Measurements from ENCODE around the gene CDH8. TPM values are rescaled to one million over a fixed set of nuclear protein-coding genes. Genes with fewer than 3 reads are reported as not detected.
"Not testable (repeated sequence)": the region's sequence is repeated elsewhere in the genome, so short reads cannot be mapped to it uniquely, and the experiment has no call there.

The CDH8 gene
- total and polyA plus RNA-seq, 2 donors (not counting 1 experiment from before 2014, with no cell fraction given) = not detected

DNA sequence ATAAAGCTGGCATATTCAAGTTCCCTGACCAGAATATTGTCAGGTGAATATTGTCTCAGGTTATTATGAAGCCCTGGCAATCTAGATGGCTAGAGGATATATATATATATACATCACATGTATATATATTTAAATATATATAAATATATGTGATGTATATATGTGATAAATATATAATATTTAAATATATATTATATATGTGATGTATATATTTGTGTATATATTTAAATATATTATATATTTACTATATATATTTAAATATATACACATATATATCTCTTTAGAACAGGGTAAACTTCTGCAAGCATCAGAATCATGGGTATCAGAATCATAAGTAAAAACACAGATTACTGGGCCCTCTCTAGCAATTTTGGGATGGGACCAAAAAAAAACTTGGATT lies 112.6 kb downstream of the CDH8 start:
- no peak for TF ChIP-seq EZH2 (IDR thresholded peaks at IDR 0.05; ENCODE audit: low read length, missing control alignments)
- TF ChIP-seq, protein P1, sequence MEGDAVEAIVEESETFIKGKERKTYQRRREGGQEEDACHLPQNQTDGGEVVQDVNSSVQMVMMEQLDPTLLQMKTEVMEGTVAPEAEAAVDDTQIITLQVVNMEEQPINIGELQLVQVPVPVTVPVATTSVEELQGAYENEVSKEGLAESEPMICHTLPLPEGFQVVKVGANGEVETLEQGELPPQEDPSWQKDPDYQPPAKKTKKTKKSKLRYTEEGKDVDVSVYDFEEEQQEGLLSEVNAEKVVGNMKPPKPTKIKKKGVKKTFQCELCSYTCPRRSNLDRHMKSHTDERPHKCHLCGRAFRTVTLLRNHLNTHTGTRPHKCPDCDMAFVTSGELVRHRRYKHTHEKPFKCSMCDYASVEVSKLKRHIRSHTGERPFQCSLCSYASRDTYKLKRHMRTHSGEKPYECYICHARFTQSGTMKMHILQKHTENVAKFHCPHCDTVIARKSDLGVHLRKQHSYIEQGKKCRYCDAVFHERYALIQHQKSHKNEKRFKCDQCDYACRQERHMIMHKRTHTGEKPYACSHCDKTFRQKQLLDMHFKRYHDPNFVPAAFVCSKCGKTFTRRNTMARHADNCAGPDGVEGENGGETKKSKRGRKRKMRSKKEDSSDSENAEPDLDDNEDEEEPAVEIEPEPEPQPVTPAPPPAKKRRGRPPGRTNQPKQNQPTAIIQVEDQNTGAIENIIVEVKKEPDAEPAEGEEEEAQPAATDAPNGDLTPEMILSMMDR (conservative IDR thresholded peaks at IDR 0.05 in 1 of 2, IDR thresholded peaks at IDR 0.05 in 1 of 2; ENCODE audit: low read depth in 1 of 2, low read length in 2 of 2) = no peak
- Histone ChIP-seq H4K20me1 (ENCODE audit: control insufficient read depth, extremely low read depth, insufficient read depth, low read length) (no peaks in the 10 kb centered on the region), H3K27ac (ENCODE audit: insufficient read depth, low read length) (no peak overlapping the region), H3K9me3 (ENCODE audit: control insufficient read depth, insufficient read depth, low read depth, low read length) (no peaks in the 10 kb centered on the region), H2AFZ (ENCODE audit: low read length) (no peak overlapping the region), H3K79me2 (ENCODE audit: control insufficient read depth, insufficient read depth, low read length) (no peaks in the 10 kb centered on the region), H3K27me3 (ENCODE audit: control insufficient read depth, insufficient read depth, low read length) (no peaks in the 10 kb centered on the region), H3K4me3 (replicated peaks in 1 of 4; ENCODE audit: control extremely low read depth in 1 of 4, insufficient read depth in 1 of 4, low read depth in 3 of 4, low read length in 4 of 4) (no peak overlapping the region), H3K9ac (ENCODE audit: insufficient read depth, low read length) (no peak overlapping the region), H3K4me1 (ENCODE audit: control insufficient read depth, extremely low read depth, insufficient read depth, low read length) (no peaks in the 10 kb centered on the region), H3K36me3 (ENCODE audit: control insufficient read depth, insufficient read depth, low read length) (no peaks in the 10 kb centered on the region), H3K4me2 (ENCODE audit: extremely low read depth, insufficient read depth, low read length) (no peak overlapping the region)
- no peak for DNase-seq (ENCODE audit: low read depth in 2 of 2)

DNA sequence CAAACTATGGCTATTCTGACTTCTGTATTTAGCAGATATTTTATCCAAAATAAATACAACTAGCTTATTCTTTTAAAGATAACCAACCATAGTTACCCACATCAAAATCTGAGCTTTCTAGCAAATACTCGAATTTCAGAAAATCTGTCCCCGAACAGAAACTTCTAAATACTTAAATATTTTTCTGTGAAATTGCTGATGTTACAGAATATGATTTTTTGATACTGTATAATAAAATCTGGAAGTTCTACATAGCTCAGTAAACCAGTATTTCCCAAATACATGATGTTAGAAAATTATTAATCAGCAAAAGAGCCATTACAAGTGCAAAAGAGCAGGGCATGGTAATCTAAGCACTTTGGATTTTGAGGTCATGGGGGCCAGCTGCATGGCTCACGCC lies 114.9 kb downstream of the CDH8 start:
- DNase-seq (ENCODE audit: low read depth in 2 of 2) = no peak
- H3K4me2 ChIP-seq (ENCODE audit: extremely low read depth, insufficient read depth, low read length) = no peak overlapping the region
- H3K9ac ChIP-seq (ENCODE audit: insufficient read depth, low read length) = no peak overlapping the region
- H4K20me1 ChIP-seq (ENCODE audit: control insufficient read depth, extremely low read depth, insufficient read depth, low read length) = no peaks in the 10 kb centered on the region
- H3K9me3 ChIP-seq (ENCODE audit: control insufficient read depth, insufficient read depth, low read depth, low read length) = no peaks in the 10 kb centered on the region
- H3K79me2 ChIP-seq (ENCODE audit: control insufficient read depth, insufficient read depth, low read length) = no peaks in the 10 kb centered on the region
- H3K4me1 ChIP-seq (ENCODE audit: control insufficient read depth, extremely low read depth, insufficient read depth, low read length) = no peaks in the 10 kb centered on the region
- H3K27ac ChIP-seq (ENCODE audit: insufficient read depth, low read length) = no peak overlapping the region
- H2AFZ ChIP-seq (ENCODE audit: low read length) = no peak overlapping the region
- no peak for TF ChIP-seq EZH2 (IDR thresholded peaks at IDR 0.05; ENCODE audit: low read length, missing control alignments)
- TF ChIP-seq, protein P1 (conservative IDR thresholded peaks at IDR 0.05 in 1 of 2, IDR thresholded peaks at IDR 0.05 in 1 of 2; ENCODE audit: low read depth in 1 of 2, low read length in 2 of 2) = no peak
- no peak overlapping the region for H3K4me3 ChIP-seq (replicated peaks in 1 of 4; ENCODE audit: control extremely low read depth in 1 of 4, insufficient read depth in 1 of 4, low read depth in 3 of 4, low read length in 4 of 4)
- no peaks in the 10 kb centered on the region for H3K27me3 ChIP-seq (ENCODE audit: control insufficient read depth, insufficient read depth, low read length)
- H3K36me3 ChIP-seq (ENCODE audit: control insufficient read depth, insufficient read depth, low read length) = no peaks in the 10 kb centered on the region

DNA sequence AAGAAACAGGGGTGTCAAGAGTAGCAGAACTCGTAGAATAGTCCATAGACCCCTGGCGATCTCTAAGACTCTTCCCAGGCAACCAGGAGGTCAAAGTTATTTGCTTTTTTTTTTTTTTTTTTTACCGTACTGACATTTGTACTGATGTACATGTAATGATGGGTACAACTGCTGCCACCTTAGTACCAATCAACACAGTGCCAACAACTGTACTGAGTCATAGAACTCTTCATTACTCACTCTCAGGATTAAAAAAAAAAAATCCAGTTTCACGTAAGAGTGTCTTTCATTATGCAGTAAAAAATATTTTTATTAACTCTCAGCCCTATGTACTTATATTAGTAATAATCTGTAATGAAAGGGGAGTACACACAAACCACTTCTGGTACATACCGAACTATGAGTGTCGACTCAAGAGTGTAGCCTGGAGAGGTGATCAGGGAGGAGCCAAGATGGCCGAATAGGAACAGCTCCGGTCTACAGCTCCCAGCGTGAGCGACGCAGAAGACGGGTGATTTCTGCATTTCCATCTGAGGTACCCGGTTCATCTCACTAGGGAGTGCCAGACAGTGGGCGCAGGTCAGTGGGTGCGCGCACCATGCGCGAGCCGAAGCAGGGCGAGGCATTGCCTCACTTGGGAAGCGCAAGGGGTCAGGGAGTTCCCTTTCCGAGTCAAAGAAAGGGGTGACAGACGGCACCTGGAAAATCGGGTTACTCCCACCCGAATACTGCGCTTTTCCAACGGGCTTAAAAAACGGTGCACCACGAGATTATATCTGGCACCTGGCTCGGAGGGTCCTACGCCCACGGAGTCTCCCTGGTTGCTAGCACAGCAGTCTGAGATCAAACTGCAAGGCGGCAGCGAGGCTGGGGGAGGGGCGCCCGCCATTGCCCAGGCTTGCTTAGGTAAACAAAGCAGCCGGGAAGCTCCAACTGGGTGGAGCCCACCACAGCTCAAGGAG lies 118.1 kb downstream of the CDH8 start:
- H3K4me2 ChIP-seq (ENCODE audit: extremely low read depth, insufficient read depth, low read length); H3K9me3 ChIP-seq (ENCODE audit: control insufficient read depth, insufficient read depth, low read depth, low read length); H3K36me3 ChIP-seq (ENCODE audit: control insufficient read depth, insufficient read depth, low read length); H3K4me1 ChIP-seq (ENCODE audit: control insufficient read depth, extremely low read depth, insufficient read depth, low read length); H4K20me1 ChIP-seq (ENCODE audit: control insufficient read depth, extremely low read depth, insufficient read depth, low read length); DNase-seq (ENCODE audit: low read depth in 2 of 2); H3K9ac ChIP-seq (ENCODE audit: insufficient read depth, low read length); H3K4me3 ChIP-seq (replicated peaks in 1 of 4; ENCODE audit: control extremely low read depth in 1 of 4, insufficient read depth in 1 of 4, low read depth in 3 of 4, low read length in 4 of 4); H2AFZ ChIP-seq (ENCODE audit: low read length); H3K27ac ChIP-seq (ENCODE audit: insufficient read depth, low read length); H3K27me3 ChIP-seq (ENCODE audit: control insufficient read depth, insufficient read depth, low read length); H3K79me2 ChIP-seq (ENCODE audit: control insufficient read depth, insufficient read depth, low read length): not testable (repeated sequence)
